IPS-20b (cell line): ENCODE measurements around the gene MIR17HG.

Experiments
- H3K27ac ChIP-seq: one replicate; pipeline ENCODE4 v1.5.1; 2013; ENCODE audit warnings: low read length
- H3K27me3 ChIP-seq: 2 replicates; pipeline ENCODE4 v1.6.1; 2013; ENCODE audit warnings: mild to moderate bottlenecking, low read length, inconsistent platforms; ENCODE audit not compliant: insufficient read depth
- H3K36me3 ChIP-seq: 2 replicates; pipeline ENCODE4 v1.6.1; 2013; ENCODE audit warnings: low read depth, mild to moderate bottlenecking, inconsistent platforms, low read length, moderate library complexity; ENCODE audit not compliant: insufficient read depth
- H3K4me1 ChIP-seq: 2 replicates; pipeline ENCODE4 v1.6.1; 2013; ENCODE audit warnings: mild to moderate bottlenecking, control low read depth, inconsistent platforms, low read length, moderate library complexity; ENCODE audit not compliant: insufficient read depth
- H3K4me3 ChIP-seq: 2 replicates; pipeline ENCODE4 v1.5.1; 2013; ENCODE audit warnings: mild to moderate bottlenecking, low read length, inconsistent platforms
- H3K9ac ChIP-seq: 2 replicates; pipeline ENCODE4 v1.6.1; 2013; ENCODE audit warnings: low read depth, mild to moderate bottlenecking, inconsistent platforms, low read length, moderate library complexity
- H3K9me3 ChIP-seq: 2 replicates; pipeline ENCODE4 v1.6.1; 2013; ENCODE audit warnings: mild to moderate bottlenecking, low read depth, low read length, inconsistent platforms; ENCODE audit not compliant: insufficient read depth

The MIR17HG gene

DNA sequence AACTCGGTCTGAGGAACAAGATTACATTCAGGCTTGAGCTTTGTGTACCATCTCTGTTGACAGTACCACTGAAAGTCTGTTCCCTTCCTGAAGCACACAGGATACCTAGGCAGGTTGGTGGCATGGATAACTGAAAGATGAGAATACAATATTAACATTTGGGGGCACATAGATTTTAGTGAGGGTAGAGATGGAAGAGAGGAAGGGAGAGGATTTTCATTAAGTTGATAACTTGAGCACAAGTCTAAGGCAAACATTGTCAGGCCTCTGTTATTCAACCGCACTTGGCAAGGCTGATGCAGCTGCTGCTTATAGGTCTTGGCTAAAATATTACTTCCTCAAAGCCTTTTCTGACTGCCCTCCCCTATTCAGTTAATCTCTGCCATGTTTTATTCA is 10.9 kb downstream of the MIR17HG start:
- H3K4me1 ChIP-seq: no peaks in the 10 kb centered on the region
- no peak overlapping the region for H3K9ac ChIP-seq
- no peaks in the 10 kb centered on the region for H3K27me3 ChIP-seq
- no peaks in the 10 kb centered on the region for H3K9me3 ChIP-seq
- no peak overlapping the region for H3K4me3 ChIP-seq
- peaks cover 56% of the 10 kb centered on the region for H3K36me3 ChIP-seq
- no peak overlapping the region for H3K27ac ChIP-seq

DNA sequence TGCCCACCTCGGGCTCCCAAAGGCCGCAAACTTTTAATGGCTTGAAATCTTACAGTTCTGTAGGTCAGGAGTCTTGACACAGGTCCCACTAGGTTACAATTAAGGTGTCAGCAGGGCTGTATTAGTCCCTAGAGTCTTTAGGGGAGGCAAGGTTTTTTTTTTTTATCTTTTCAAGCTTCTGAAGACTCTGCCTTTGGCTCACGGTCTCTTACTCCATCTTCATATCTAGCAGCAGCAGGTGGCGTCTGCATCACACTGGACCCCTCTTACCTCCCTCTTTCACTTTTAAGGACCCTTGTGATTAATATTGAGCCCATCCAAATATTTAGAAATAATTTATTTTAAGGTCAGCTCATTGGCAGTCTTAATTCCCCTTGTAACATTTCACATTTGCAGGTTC is 11.6 kb downstream of the MIR17HG start:
- Histone ChIP-seq H3K36me3 (peaks cover 48% of the 10 kb centered on the region), H3K4me3 (no peak overlapping the region), H3K27ac (no peak overlapping the region)

DNA sequence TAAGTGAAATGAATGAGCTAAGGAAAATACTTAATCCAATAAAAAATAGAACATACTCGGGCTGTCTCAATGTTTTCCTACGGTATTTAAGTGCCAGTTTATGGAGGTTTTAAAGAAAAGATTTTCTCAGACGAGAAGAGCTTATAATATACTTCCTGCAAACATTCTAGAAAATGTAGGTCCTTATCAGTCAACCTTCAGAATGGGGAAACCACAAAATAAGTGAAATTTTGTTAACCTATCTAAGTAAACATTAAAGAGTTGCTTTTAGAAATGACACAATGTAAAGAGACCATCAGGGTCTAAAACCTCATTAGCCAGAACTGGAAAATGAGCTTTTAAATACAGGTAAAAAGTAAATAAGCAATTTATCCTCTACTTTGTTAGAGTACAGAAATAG is 12.1 kb downstream of the MIR17HG start:
- Histone ChIP-seq H3K9me3 (no peaks in the 10 kb centered on the region), H3K27me3 (no peaks in the 10 kb centered on the region), H3K27ac (no peak overlapping the region), H3K9ac (no peak overlapping the region), H3K36me3 (peaks cover 43% of the 10 kb centered on the region), H3K4me1 (no peaks in the 10 kb centered on the region), H3K4me3 (no peak overlapping the region)

More for the DNA sequence above, 11.6 kb downstream of the MIR17HG start:
- no peaks in the 10 kb centered on the region for H3K4me1 ChIP-seq
- no peak overlapping the region for H3K9ac ChIP-seq
- no peaks in the 10 kb centered on the region for H3K27me3 ChIP-seq
- H3K9me3 ChIP-seq: no peaks in the 10 kb centered on the region

DNA sequence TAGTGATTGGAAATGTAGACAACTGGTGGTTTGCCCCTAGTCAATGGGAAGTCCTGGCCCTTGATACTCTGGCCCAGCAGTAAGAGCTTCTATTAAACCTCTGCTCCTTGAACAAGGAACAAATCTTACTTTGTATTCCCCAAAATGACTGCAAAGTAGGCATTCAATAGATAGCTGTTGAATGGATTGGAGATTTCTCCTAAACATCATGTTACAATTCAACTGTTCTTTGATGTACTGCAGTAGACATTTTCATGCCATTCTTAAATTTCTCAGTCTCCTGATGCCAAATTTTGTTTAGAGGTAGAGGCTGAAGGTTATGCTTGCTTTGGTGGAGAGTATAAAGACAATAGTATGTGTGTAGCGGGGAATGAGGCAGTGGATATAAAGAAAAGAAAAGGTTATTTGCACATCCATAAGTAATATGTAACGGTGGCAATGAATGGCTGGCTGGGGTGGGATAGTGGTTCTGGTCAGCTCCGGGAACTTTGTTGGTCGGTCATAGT is 12.8 kb downstream of the MIR17HG start:
- H3K27me3 ChIP-seq: no peaks in the 10 kb centered on the region
- H3K4me1 ChIP-seq: no peaks in the 10 kb centered on the region
- H3K36me3 ChIP-seq: peaks cover 37% of the 10 kb centered on the region
- no peak overlapping the region for H3K4me3 ChIP-seq
- H3K9me3 ChIP-seq: no peaks in the 10 kb centered on the region
- no peak overlapping the region for H3K27ac ChIP-seq
- H3K9ac ChIP-seq: no peak overlapping the region

DNA sequence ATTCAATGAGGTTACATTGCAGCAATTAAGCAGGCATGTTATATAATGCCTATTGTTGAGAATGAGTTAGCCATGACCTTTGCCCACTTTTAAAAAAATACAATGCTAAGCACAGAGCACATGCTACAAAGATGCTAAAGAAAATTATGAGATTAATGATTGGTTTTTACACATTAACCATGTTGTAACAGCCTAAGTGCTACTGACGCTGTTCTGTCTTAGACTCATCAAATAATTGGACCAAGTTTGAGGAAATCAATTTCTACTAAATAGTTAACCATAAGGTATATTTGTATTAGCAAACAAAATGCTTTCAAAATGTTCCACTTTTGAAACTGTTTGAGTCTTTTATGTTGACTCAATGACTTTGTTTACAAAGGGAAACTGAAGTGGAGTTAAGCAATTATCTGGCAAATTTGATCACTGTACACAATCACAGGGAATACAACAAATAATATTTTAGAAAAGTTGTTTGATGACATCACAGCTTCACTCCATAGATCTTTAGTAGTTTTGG is 14.3 kb downstream of the MIR17HG start:
- H3K4me3 ChIP-seq: no peak overlapping the region
- H3K27ac ChIP-seq: no peak overlapping the region
- H3K4me1 ChIP-seq: no peaks in the 10 kb centered on the region
- no peak overlapping the region for H3K9ac ChIP-seq
- H3K36me3 ChIP-seq: peaks cover 21% of the 10 kb centered on the region
- H3K27me3 ChIP-seq: no peaks in the 10 kb centered on the region
- H3K9me3 ChIP-seq: no peaks in the 10 kb centered on the region

DNA sequence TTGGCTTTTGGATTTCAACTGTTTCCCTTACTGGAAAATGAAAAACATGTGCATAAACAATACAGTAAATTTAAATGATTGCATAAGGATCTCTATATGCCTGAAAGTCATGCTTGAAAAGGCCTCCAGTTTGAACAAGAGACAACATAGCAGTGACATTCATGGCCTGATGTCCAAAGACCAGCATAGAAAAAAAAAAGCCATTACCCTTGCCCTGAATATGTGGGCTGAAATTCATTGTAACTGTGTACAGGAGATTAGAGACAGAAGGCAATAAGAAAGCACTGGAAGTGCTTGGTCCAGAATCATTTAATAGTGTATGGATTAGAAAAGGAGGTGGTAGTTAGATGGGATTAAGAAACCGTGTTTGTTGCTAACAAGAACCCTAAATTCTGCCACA is 15.4 kb downstream of the MIR17HG start:
- H3K27me3 ChIP-seq: no peaks in the 10 kb centered on the region
- no peak overlapping the region for H3K4me3 ChIP-seq
- H3K9ac ChIP-seq: no peak overlapping the region
- no peaks in the 10 kb centered on the region for H3K9me3 ChIP-seq
- no peaks in the 10 kb centered on the region for H3K4me1 ChIP-seq
- H3K27ac ChIP-seq: no peak overlapping the region
- H3K36me3 ChIP-seq: peaks cover 10% of the 10 kb centered on the region; the same call in 1 of the 2 replicates

DNA sequence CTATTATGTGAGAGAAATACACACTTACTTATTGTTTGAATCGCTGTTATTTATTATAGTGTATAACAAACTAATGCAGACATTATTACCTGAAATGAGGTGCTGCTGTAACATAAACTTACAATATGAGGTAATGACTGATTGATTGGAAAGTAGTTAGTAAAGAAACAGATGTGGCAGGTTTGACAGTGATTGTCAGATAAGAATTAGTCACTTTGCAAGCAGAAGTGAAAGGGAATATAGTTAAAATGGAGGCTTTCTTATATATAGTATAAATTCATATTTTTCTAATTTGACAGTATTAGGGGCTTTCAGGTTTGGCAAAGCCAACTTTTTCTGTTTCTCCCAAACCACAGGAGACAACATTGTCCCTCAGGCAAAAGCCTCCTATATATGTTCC is 20.6 kb downstream of the MIR17HG start:
- Histone ChIP-seq H3K9me3 (no peaks in the 10 kb centered on the region), H3K4me1 (no peaks in the 10 kb centered on the region), H3K27me3 (no peaks in the 10 kb centered on the region), H3K9ac (no peak overlapping the region), H3K4me3 (no peak overlapping the region), H3K36me3 (no peaks in the 10 kb centered on the region), H3K27ac (no peak overlapping the region)

DNA sequence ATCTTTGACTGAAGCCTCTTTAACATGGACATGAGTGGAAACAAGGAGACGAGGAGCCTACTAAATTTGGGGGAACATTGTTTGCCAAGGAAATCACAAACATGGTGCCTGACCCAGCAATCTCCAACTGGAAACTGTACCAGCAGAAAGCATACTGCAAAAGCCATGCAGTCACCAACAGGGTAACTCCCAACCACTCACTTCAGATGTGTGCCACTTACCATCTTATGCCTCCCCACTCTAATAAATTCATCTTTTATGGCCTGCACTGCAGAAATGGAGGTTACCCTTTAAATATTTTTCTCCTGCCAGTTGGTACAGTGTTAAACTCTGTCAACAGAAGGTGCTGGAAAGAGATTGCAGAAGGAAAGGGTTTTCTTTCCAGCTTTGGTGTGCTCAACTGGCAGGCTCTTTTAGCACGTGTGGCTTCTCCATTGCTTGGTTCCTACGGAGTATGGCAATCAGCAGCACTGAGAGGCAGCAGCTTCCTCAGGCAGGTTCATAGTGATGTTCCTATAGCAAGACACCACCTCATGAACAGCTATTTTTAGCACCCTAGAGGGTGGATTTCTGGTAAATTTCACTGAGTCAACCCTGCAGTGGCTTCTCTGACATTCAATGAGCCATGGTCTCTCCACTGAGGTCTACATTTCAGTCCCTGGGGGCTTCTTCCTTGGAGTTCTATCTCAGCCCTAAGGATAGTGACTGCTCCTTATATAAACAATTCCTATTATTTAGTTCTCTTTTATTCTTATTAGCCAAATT is 21.4 kb downstream of the MIR17HG start:
- H3K4me3 ChIP-seq: no peak overlapping the region

DNA sequence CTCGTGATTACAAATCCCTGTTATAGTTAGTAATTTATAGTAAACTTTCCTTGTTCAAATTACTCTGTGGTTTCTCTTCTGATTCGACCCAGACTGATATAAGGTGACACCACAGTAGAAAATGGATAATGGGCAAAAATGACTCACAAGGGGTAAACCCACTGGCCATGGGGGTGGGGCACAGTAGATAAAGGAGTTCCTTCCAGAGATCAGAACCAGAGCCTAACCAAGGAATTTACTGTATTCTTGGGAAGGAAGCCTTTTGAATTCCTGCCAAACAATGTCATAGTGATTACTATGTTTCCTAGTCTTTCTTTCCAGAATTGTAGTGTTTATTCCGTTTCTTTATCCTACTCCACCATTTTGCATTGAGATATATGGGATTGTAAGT is 21.9 kb downstream of the MIR17HG start:
- Histone ChIP-seq H3K4me3 (no peak overlapping the region), H3K27me3 (no peaks in the 10 kb centered on the region), H3K9me3 (no peaks in the 10 kb centered on the region)

More for the DNA sequence above, 21.4 kb downstream of the MIR17HG start:
- H3K27me3 ChIP-seq: no peaks in the 10 kb centered on the region
- H3K36me3 ChIP-seq: no peaks in the 10 kb centered on the region
- H3K4me1 ChIP-seq: no peaks in the 10 kb centered on the region
- H3K9ac ChIP-seq: no peak overlapping the region
- H3K27ac ChIP-seq: no peak overlapping the region
- no peaks in the 10 kb centered on the region for H3K9me3 ChIP-seq

DNA sequence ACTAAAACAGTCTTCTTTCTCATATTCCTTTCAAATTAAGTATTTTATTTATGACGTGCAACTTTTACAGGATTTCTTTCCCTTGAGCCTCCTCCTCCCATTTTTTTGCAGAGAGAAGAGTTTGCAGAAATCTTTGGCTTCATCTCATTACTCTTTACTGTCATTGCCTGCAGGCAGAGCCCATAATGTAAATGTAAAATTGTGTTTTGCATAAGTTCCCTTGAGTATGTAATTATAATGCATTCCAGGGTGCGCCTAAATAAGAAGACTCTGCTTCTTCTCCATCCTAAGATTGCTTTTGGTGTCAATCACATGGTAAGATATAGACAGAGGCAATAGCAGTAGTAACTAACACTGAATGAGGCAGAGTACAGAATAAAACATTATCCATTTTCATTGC is 23.0 kb downstream of the MIR17HG start:
- Histone ChIP-seq H3K27ac (no peak overlapping the region), H3K27me3 (no peaks in the 10 kb centered on the region), H3K4me1 (no peaks in the 10 kb centered on the region), H3K4me3 (no peak overlapping the region), H3K36me3 (no peaks in the 10 kb centered on the region), H3K9ac (no peak overlapping the region), H3K9me3 (no peaks in the 10 kb centered on the region)

More for the DNA sequence above, 21.9 kb downstream of the MIR17HG start:
- H3K9ac ChIP-seq: no peak overlapping the region
- H3K27ac ChIP-seq: no peak overlapping the region
- no peaks in the 10 kb centered on the region for H3K4me1 ChIP-seq
- H3K36me3 ChIP-seq: no peaks in the 10 kb centered on the region

DNA sequence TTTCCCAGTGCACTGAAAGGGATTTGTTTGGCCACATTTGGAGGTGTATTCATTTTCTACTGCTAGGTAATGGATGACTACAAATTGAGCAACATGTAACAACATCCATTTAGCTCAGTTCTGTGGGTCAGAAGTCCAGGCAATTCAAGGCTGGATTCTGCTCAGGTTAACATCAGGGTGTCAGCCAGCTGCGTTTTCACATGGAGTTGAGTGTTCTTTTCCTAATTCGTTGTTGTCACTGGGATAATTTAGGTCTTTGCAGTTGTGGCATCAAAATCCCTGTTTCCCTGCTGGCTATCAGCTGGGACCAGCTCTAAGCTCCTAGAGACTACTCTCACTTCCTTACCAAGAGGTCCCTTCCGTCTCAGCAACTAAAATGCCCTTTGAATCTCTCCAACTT is 25.4 kb downstream of the MIR17HG start:
- H3K27me3 ChIP-seq: no peaks in the 10 kb centered on the region
- H3K36me3 ChIP-seq: no peaks in the 10 kb centered on the region
- no peaks in the 10 kb centered on the region for H3K4me1 ChIP-seq
- no peak overlapping the region for H3K27ac ChIP-seq
- no peak overlapping the region for H3K4me3 ChIP-seq
- no peak overlapping the region for H3K9ac ChIP-seq
- H3K9me3 ChIP-seq: no peaks in the 10 kb centered on the region

DNA sequence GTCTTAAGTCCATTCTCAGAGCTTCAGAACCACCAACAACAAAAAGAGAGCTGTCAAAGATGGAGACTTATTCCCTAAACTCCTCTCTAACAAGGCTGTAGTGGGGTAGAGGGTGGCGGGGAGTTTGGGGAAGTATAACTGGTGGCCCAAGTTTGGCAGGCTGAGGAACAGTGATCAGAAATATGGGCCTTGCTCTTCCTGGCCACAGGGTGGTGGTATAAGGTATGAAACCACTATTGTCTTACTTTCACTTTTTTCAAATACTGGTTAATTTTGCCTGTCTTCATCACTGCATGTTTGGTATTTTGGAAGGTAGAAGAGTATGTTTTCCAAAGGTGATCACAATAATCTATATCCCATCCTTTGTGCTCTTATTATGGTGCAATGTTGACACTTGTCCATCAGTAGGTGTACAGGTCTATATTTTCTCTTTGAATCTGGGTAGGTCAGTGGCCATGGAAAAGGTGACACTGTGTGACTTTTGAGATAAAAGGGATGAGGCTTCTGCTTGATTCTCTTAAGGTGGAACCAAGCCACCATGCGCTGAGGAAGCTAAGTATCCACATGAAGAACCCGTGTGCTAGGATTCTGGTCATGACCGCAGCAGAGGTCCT is 27.7 kb downstream of the MIR17HG start:
- no peak overlapping the region for H3K9ac ChIP-seq
- no peak overlapping the region for H3K27ac ChIP-seq
- H3K9me3 ChIP-seq: no peaks in the 10 kb centered on the region
- no peaks in the 10 kb centered on the region for H3K4me1 ChIP-seq
- H3K36me3 ChIP-seq: no peaks in the 10 kb centered on the region
- H3K27me3 ChIP-seq: no peaks in the 10 kb centered on the region
- no peak overlapping the region for H3K4me3 ChIP-seq
